ENCODE data around the gene ACBD5.
"Not testable (repeated sequence)": the region's sequence is repeated elsewhere in the genome, so short reads cannot be mapped to it uniquely, and the experiment has no call there.

The ACBD5 gene

GRCh38 chr10:27241010-27241651 lies 534 bp upstream of the ACBD5 start:
- DNase-seq: no peak

- not testable (repeated sequence) for DNase-seq
Observed at GRCh38 chr10:27237531-27237930, 3.1 kb downstream of the ACBD5 start.

- not testable (repeated sequence) for DNase-seq
Observed at GRCh38 chr10:27236589-27237128, 3.9 kb downstream of the ACBD5 start.

GRCh38 chr10:27235706-27236105 lies 4.9 kb downstream of the ACBD5 start:
- no peak for DNase-seq

GRCh38 chr10:27230022-27230421 lies 10.6 kb downstream of the ACBD5 start:
- DNase-seq: no peak

GRCh38 chr10:27225642-27226257 lies 14.8 kb downstream of the ACBD5 start:
- DNase-seq: no peak

GRCh38 chr10:27225011-27225590 lies 15.5 kb downstream of the ACBD5 start:
- DNase-seq: no peak

GRCh38 chr10:27223964-27224363 lies 16.6 kb downstream of the ACBD5 start:
- no peak for DNase-seq

GRCh38 chr10:27207350-27207749 lies 33.2 kb downstream of the ACBD5 start:
- no peak for DNase-seq

GRCh38 chr10:27203806-27204205 lies 36.8 kb downstream of the ACBD5 start:
- no peak for DNase-seq

- no peak for DNase-seq
Observed at GRCh38 chr10:27197980-27198620, 42.5 kb downstream of the ACBD5 start.

- no peak for DNase-seq
Observed at GRCh38 chr10:27192284-27192683, 48.3 kb downstream of the ACBD5 start.

- DNase-seq: no peak
Observed at GRCh38 chr10:27190508-27190907, 50.1 kb downstream of the ACBD5 start.

GRCh38 chr10:27188897-27189296 lies 51.7 kb downstream of the ACBD5 start:
- DNase-seq: no peak

- DNase-seq: no peak
Observed at GRCh38 chr10:27188259-27188658, 52.3 kb downstream of the ACBD5 start.

- no peak for DNase-seq
Observed at GRCh38 chr10:27169849-27170248, 70.7 kb downstream of the ACBD5 start.

GRCh38 chr10:27158421-27158820 lies 82.2 kb downstream of the ACBD5 start:
- peak; percentile 17 for DNase-seq

GRCh38 chr10:27157150-27157549 lies 83.4 kb downstream of the ACBD5 start:
- DNase-seq: no peak

GRCh38 chr10:27156566-27156965 lies 84.0 kb downstream of the ACBD5 start:
- DNase-seq: not testable (repeated sequence)

GRCh38 chr10:27155066-27155754 lies 85.4 kb downstream of the ACBD5 start, which contains the start of gene MASTL:
Gene MASTL, plus strand, starts transcription at chr10:27155352. Its CDS starts 75 bp downstream, at chr10:27155427.
- peak; percentile 36 for DNase-seq

- no peak for DNase-seq
Observed at GRCh38 chr10:27153845-27154193, 86.8 kb downstream of the ACBD5 start.

GRCh38 chr10:27153329-27153728 lies 87.3 kb downstream of the ACBD5 start:
- DNase-seq: no peak

- no peak for DNase-seq
Observed at GRCh38 chr10:27152687-27153086, 87.9 kb downstream of the ACBD5 start.

Measured in NCI-H748 treated with DMSO at 0.1 percent for 48 hours (cell line).